SK-N-SH (cell line): ENCODE data around the gene HACE1. TPM values are rescaled to one million over a fixed set of nuclear protein-coding genes. Genes with fewer than 3 reads are reported as not detected.

Experiments used
- CTCF ChIA-PET: fragments of 300-600, 350-600 bp; formaldehyde crosslinking; extraction: SDS; loops from one replicate; lab custom pipeline; 2021; lab: Yijun Ruan, JAX
- POLR2A ChIA-PET: fragments of 350-600 bp; sonication (Branson Sonifier 250); formaldehyde crosslinking; extraction: SDS; loops from one replicate; lab custom pipeline; 2020; ENCODE audit warnings: antibody characterized with exemption, inconsistent platforms; lab: Yijun Ruan, JAX
- DNase-seq: peaks from one replicate; pipeline ENCODE4 v3.0.0; 2012
- H2AFZ ChIP-seq: fragments of 200-600 bp; sonication (generic); 2 replicates; pipeline ENCODE4 v1.8.1; 2016; ENCODE audit warnings: antibody characterized with exemption, mild to moderate bottlenecking, low read depth
- H3F3A ChIP-seq: fragments of 200-600 bp; sonication (generic); replicated peaks from 2 replicates; pipeline ENCODE3; 2016; ENCODE audit warnings: antibody characterized with exemption, mild to moderate bottlenecking; ENCODE audit not compliant: insufficient read depth
- H3K27ac ChIP-seq, 2 experiments: fragments of 200-500 bp in 1 of 2; fragments of 200-600 bp in 1 of 2; sonication (Bioruptor generic) in 1 of 2; sonication (generic), shearing (Covaris generic) in 1 of 2; 2 replicates each; pipeline versions ENCODE4 v1.5.1 to v1.6.1; 2014 to 2016; ENCODE audit warnings: low read depth in 2 of 2, inconsistent platforms in 1 of 2, low read length in 1 of 2, mild to moderate bottlenecking in 1 of 2, mixed read lengths in 1 of 2
- H3K27me3 ChIP-seq: fragments of 200-600 bp; sonication (generic), shearing (Covaris generic); 2 replicates; pipeline ENCODE4 v1.6.1; 2016; ENCODE audit warnings: mixed run types; ENCODE audit not compliant: insufficient read depth
- H3K36me3 ChIP-seq, 2 experiments: fragments of 200-500 bp in 1 of 2; fragments of 200-600 bp in 1 of 2; sonication (Bioruptor generic) in 1 of 2; sonication (generic) in 1 of 2; replicated peaks in 1 of 2; 2 replicates each; pipeline versions ENCODE3 to v1.5.1; 2014 to 2016; ENCODE audit warnings: low read length in 1 of 2, mild to moderate bottlenecking in 1 of 2; ENCODE audit not compliant: insufficient read depth in 2 of 2, control insufficient read depth in 1 of 2
- H3K4me1 ChIP-seq, 2 experiments: fragments of 200-500 bp in 1 of 2; fragments of 200-600 bp in 1 of 2; sonication (Bioruptor generic) in 1 of 2; sonication (generic), shearing (Covaris generic) in 1 of 2; 2 replicates each; pipeline versions ENCODE4 v1.5.1 to v1.6.1; 2014 to 2016; ENCODE audit warnings: low read depth in 1 of 2, low read length in 1 of 2, mixed run types in 1 of 2; ENCODE audit not compliant: insufficient read depth in 2 of 2, control insufficient read depth in 1 of 2
- H3K4me2 ChIP-seq: fragments of 200-600 bp; sonication (generic), shearing (Covaris generic); 2 replicates; pipeline ENCODE4 v1.6.1; 2017; ENCODE audit warnings: mixed run types
- H3K4me3 ChIP-seq, 2 experiments: fragments of 200-500 bp in 1 of 2; fragments of 200-600 bp in 1 of 2; sonication (Bioruptor generic) in 1 of 2; sonication (generic), shearing (Covaris generic) in 1 of 2; 2 replicates each; pipeline versions ENCODE4 v1.5.1 to v1.8.1; 2014 to 2016; ENCODE audit warnings: low read depth in 2 of 2, inconsistent platforms in 1 of 2, low read length in 1 of 2, mild to moderate bottlenecking in 1 of 2, mixed read lengths in 1 of 2, moderate library complexity in 1 of 2
- H3K79me2 ChIP-seq: fragments of 200-600 bp; sonication (generic); 2 replicates; pipeline ENCODE4 v1.8.1; 2017; ENCODE audit warnings: mild to moderate bottlenecking; ENCODE audit not compliant: insufficient read depth
- H3K9ac ChIP-seq: fragments of 200-600 bp; sonication (generic); 2 replicates; pipeline ENCODE4 v1.6.1; 2017; ENCODE audit warnings: mixed run types
- H3K9me2 ChIP-seq: fragments of 200-600 bp; sonication (generic); 2 replicates; pipeline ENCODE4 v1.6.1; 2017; ENCODE audit warnings: mixed run types
- H3K9me3 ChIP-seq: fragments of 200-600 bp; sonication (generic); 2 replicates; pipeline ENCODE4 v1.6.1; 2017; ENCODE audit warnings: mixed run types, mild to moderate bottlenecking, moderate library complexity
- H4K20me1 ChIP-seq: fragments of 200-600 bp; sonication (generic); 2 replicates; pipeline ENCODE4 v1.6.1; 2017; ENCODE audit warnings: mild to moderate bottlenecking, mixed run types; ENCODE audit not compliant: insufficient read depth
- CHD2 ChIP-seq: fragments of 150-350 bp; IDR thresholded peaks from 2 replicates; pipeline ENCODE4 v1.6.1; 2018; ENCODE audit warnings: low read length; ENCODE audit not compliant: partially characterized antibody
- CTCF ChIP-seq: fragments of 200-600 bp; sonication (generic); IDR thresholded peaks from 2 replicates; pipeline ENCODE4 v1.6.1; 2017; ENCODE audit warnings: antibody characterized with exemption, mild to moderate bottlenecking, moderate library complexity
- ELF1 ChIP-seq: IDR thresholded peaks from 2 replicates; pipeline ENCODE4 v1.4.0; 2012
- EP300 ChIP-seq, 2 experiments: IDR thresholded peaks; 2 replicates each; pipeline versions ENCODE4 v1.4.0 to v1.6.1; 2012; ENCODE audit warnings: borderline replicate concordance in 1 of 2, low read depth in 1 of 2, low read length in 1 of 2
- FOXM1 ChIP-seq: IDR thresholded peaks from 2 replicates; pipeline ENCODE4 v1.4.0; 2012; ENCODE audit warnings: low read depth, mild to moderate bottlenecking
- GATA2 ChIP-seq: sonication (generic); formaldehyde crosslinking; IDR thresholded peaks from 2 replicates; pipeline ENCODE4 v1.5.0; 2020; ENCODE audit warnings: mild to moderate bottlenecking, missing genetic modification reagents
- IRF3 ChIP-seq: fragments of 150-350 bp; IDR thresholded peaks from 2 replicates; pipeline ENCODE4 v1.6.1; 2016; ENCODE audit warnings: mild to moderate bottlenecking, low read depth, low read length
- JUND ChIP-seq: IDR thresholded peaks from 2 replicates; pipeline ENCODE4 v1.4.0; 2012
- MAX ChIP-seq: IDR thresholded peaks from 2 replicates; pipeline ENCODE4 v1.4.0; 2012; ENCODE audit warnings: low read depth
- MXI1 ChIP-seq: IDR thresholded peaks from 2 replicates; pipeline ENCODE4 v1.6.1; 2012; ENCODE audit warnings: mild to moderate bottlenecking, low read depth, low read length, improper control_type of control experiment
- NFIC ChIP-seq: IDR thresholded peaks from 2 replicates; pipeline ENCODE4 v1.4.0; 2012; ENCODE audit warnings: borderline replicate concordance
- NRF1 ChIP-seq: IDR thresholded peaks from 2 replicates; pipeline ENCODE4 v1.6.1; 2012; ENCODE audit warnings: low read depth, mild to moderate bottlenecking, low read length
- PBX3 ChIP-seq: IDR thresholded peaks from 2 replicates; pipeline ENCODE4; 2012
- POLR2AphosphoS5 ChIP-seq: IDR thresholded peaks from 2 replicates; pipeline ENCODE4 v1.6.1; 2012; ENCODE audit warnings: low read depth, low read length
- RFX5 ChIP-seq: IDR thresholded peaks from 2 replicates; pipeline ENCODE4 v1.6.1; 2012; ENCODE audit warnings: mild to moderate bottlenecking, improper control_type of control experiment, low read length
- SIN3A ChIP-seq: IDR thresholded peaks from 2 replicates; pipeline ENCODE4 v1.6.1; 2012; ENCODE audit warnings: low read depth, mild to moderate bottlenecking, low read length, moderate library complexity, borderline replicate concordance
- SMC3 ChIP-seq: IDR thresholded peaks from 2 replicates; pipeline ENCODE4 v1.6.1; 2012; ENCODE audit warnings: low read depth, low read length, improper control_type of control experiment
- TCF12 ChIP-seq: IDR thresholded peaks from 2 replicates; pipeline ENCODE4 v1.4.0; 2012
- USF2 ChIP-seq: fragments of 150-350 bp; IDR thresholded peaks from 2 replicates; pipeline ENCODE4 v1.6.1; 2017; ENCODE audit warnings: antibody characterized with exemption, low read length, low read depth, borderline replicate concordance
- WGBS: methylation state at CpG from one replicate; pipeline ENCODE4 v1.1.6; 2017; ENCODE audit warnings: low lambda C conversion rate; 5-methylcytosine and 5-hydroxymethylcytosine counted together
- polyA plus RNA-seq, 3 experiments: library from polyadenylated mRNA; depleted of rRNA; stranded (reverse); fragments of >200 nt; gene quantifications; 2 replicates each; pipeline ENCODE4 v1.2.3, GENCODE V29; 2012

The HACE1 gene
- polyA plus RNA-seq, 1 of the 3 experiments (the other 2 are of a cell fraction): 6.2 TPM

- Histone ChIP-seq H3K9me2 (no peaks in the 10 kb centered on the region), H3K27ac (no peak overlapping the region), H3K27me3 (no peaks in the 10 kb centered on the region), H3K4me1 (no peaks in the 10 kb centered on the region; a peak in 1 of 4 replicates), H2AFZ (no peak overlapping the region), H3K9me3 (no peaks in the 10 kb centered on the region), H3K4me3 (no peak overlapping the region), H3F3A (no peaks in the 10 kb centered on the region), H3K79me2 (no peaks in the 10 kb centered on the region), H3K36me3 (peaks cover 26 to 28% of the 10 kb centered on the region in 2 experiments), H4K20me1 (no peaks in the 10 kb centered on the region), H3K4me2 (no peak overlapping the region), H3K9ac (no peak overlapping the region)
- ChIA-PET CTCF (no interaction called here), POLR2A (no interaction called here)
- DNase-seq: no peak
- over 99% methylated on average over 4 of the region's 4 CpGs for WGBS
- TF ChIP-seq SMC3: no peak
- no peak for TF ChIP-seq EP300 (IDR thresholded peaks at IDR 0.05; ENCODE audit: borderline replicate concordance in 1 of 2, low read depth in 1 of 2, low read length in 1 of 2)
- no peak for TF ChIP-seq ELF1
- TF ChIP-seq JUND: no peak
- no peak for TF ChIP-seq MAX
- TF ChIP-seq USF2: no peak
- no peak for TF ChIP-seq RFX5
- no peak for TF ChIP-seq TCF12
- no peak for TF ChIP-seq CHD2
- TF ChIP-seq MXI1: no peak
- no peak for TF ChIP-seq FOXM1
- no peak for TF ChIP-seq NRF1
- no peak for TF ChIP-seq NFIC
- no peak for TF ChIP-seq POLR2AphosphoS5
- TF ChIP-seq SIN3A: no peak
- TF ChIP-seq GATA2: no peak
- TF ChIP-seq IRF3: no peak
- TF ChIP-seq PBX3: no peak
- TF ChIP-seq CTCF: no peak
These were observed 93.1 kb downstream of the HACE1 start for GRCh38 chr6:104766595-104766994.
